Measurements from ENCODE around the gene SHC3. TPM values are rescaled to one million over a fixed set of nuclear protein-coding genes. Genes with fewer than 3 reads are reported as not detected.

The SHC3 gene
- total RNA-seq, 2 donors from 2014 or later, result 0.95 to 1.3 TPM

DNA sequence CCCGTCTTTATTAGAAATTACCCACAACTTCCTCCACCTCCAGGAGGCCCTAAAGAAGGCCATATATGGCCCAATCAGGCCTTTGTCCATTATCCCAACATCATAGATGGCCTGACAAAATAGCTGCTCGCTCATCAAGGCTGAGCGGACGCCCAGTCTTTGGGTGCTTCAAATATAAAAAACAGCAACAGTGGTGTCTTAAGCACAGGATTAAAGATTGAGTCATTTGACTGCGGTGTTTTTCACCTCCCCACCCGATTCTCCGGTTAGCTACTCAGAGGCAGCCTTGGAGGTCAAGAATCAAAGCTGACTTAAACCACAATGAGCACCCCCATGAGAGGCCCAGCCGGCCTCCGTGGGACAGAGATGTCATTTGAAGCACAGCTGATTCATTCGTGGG is 168.6 kb downstream of the SHC3 start:
- Mint-ChIP-seq H3K4me1 (peaks cover 11% of the 10 kb centered on the region), H3K27ac (no peak overlapping the region), H3K4me3 (no peak overlapping the region), H3K36me3 (ENCODE audit: low read depth) (peaks cover under 1% of the 10 kb centered on the region), H3K9me3 (no peaks in the 10 kb centered on the region), H3K27me3 (ENCODE audit: insufficient read depth) (no peaks in the 10 kb centered on the region)
- H3K27me3 ChIP-seq (ENCODE audit: control insufficient read depth, insufficient read depth, low read length, poor library complexity, severe bottlenecking), result no peaks in the 10 kb centered on the region
- 83 to 84% methylated on average over 8 to 10 of the region's 10 CpGs for WGBS, 2 experiments (ENCODE audit: insufficient coverage in 1 of 2, insufficient read length in 1 of 2)
- no peak for TF ChIP-seq CTCF (conservative IDR thresholded peaks at IDR 0.05)
- no peak overlapping the region for H3K4me3 ChIP-seq (ENCODE audit: low read length)
- no peak for DNase-seq
- H3K27ac ChIP-seq (ENCODE audit: low read depth, low read length), result peak overlapping the region; percentile 49
- no peak overlapping the region for H3K9ac ChIP-seq (ENCODE audit: extremely low read depth, low read length, poor library complexity, severe bottlenecking)
- H3K9me3 ChIP-seq (ENCODE audit: control insufficient read depth, low read length), result no peaks in the 10 kb centered on the region
- peaks cover 4% of the 10 kb centered on the region for H3K36me3 ChIP-seq (ENCODE audit: control insufficient read depth, insufficient read depth, low read length)
- H3K4me1 ChIP-seq (ENCODE audit: control insufficient read depth, insufficient read depth, low read length), result no peaks in the 10 kb centered on the region

GRCh38 chr9:89009546-89009840 is 169.1 kb downstream of the SHC3 start:
- Histone ChIP-seq H3K27me3 (ENCODE audit: control insufficient read depth, insufficient read depth, low read length, poor library complexity, severe bottlenecking) (no peaks in the 10 kb centered on the region), H3K9ac (ENCODE audit: extremely low read depth, low read length, poor library complexity, severe bottlenecking) (no peak overlapping the region), H3K4me3 (ENCODE audit: low read length) (no peak overlapping the region), H3K9me3 (ENCODE audit: control insufficient read depth, low read length) (no peaks in the 10 kb centered on the region), H3K27ac (ENCODE audit: low read depth, low read length) (no peak overlapping the region), H3K36me3 (ENCODE audit: control insufficient read depth, insufficient read depth, low read length) (peaks cover 9% of the 10 kb centered on the region), H3K4me1 (ENCODE audit: control insufficient read depth, insufficient read depth, low read length) (no peaks in the 10 kb centered on the region)
- H3K4me1 Mint-ChIP-seq, result peaks cover 11% of the 10 kb centered on the region
- H3K4me3 Mint-ChIP-seq, result no peak overlapping the region
- H3K36me3 Mint-ChIP-seq (ENCODE audit: low read depth), result peaks cover 5% of the 10 kb centered on the region
- WGBS, 2 experiments (ENCODE audit: insufficient coverage in 1 of 2, insufficient read length in 1 of 2), result 96 to 100% methylated on average over 8 to 9 of the region's 9 CpGs
- H3K27me3 Mint-ChIP-seq (ENCODE audit: insufficient read depth), result no peaks in the 10 kb centered on the region
- no peak for DNase-seq
- no peak overlapping the region for H3K27ac Mint-ChIP-seq
- no peaks in the 10 kb centered on the region for H3K9me3 Mint-ChIP-seq
- no peak for TF ChIP-seq CTCF (conservative IDR thresholded peaks at IDR 0.05)

DNA sequence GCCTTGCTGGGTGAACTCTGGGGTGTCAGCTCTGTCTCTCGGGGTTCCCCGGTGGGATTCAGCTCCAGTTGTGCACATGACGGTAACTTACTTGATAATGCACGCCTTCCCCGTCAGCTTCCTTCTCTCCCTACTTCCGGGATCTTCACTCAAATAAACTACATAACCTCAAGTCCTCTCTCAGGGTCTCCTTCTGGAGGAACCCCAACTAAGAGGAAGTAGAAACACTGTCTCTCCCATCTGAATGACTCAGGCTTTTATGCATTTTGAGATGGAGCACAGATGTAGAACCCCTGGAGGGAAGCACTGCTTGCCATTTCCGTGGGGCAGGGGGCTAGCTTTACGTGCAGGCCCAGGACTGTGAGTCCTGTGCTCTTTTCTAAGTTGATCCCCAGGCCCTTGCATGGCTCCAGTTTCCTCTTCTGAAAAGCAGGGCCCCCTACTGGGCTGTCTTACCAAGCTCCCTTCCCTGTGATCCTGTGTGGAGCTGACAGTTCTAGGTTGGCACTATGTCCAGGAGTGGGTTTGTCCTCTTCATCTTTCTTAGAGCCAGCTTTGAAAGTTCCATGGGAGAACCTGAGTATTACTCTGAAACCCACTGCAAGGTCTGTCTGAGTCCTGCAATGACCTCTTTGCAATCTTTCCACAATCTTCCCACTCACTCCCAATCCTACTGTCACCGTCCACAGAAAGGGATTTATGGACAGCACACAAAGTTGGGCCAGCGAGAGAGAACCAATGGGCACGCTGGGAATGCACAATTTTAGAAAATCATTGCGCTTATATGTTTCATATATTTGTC is 169.7 kb downstream of the SHC3 start:
- Mint-ChIP-seq H3K4me3 (no peak overlapping the region), H3K9me3 (no peaks in the 10 kb centered on the region), H3K36me3 (ENCODE audit: low read depth) (peaks cover 7% of the 10 kb centered on the region), H3K27me3 (ENCODE audit: insufficient read depth) (no peaks in the 10 kb centered on the region), H3K4me1 (peaks cover 11% of the 10 kb centered on the region), H3K27ac (no peak overlapping the region)
- Histone ChIP-seq H3K9me3 (ENCODE audit: control insufficient read depth, low read length) (no peaks in the 10 kb centered on the region), H3K4me3 (ENCODE audit: low read length) (no peak overlapping the region), H3K27me3 (ENCODE audit: control insufficient read depth, insufficient read depth, low read length, poor library complexity, severe bottlenecking) (no peaks in the 10 kb centered on the region), H3K36me3 (ENCODE audit: control insufficient read depth, insufficient read depth, low read length) (peaks cover 12% of the 10 kb centered on the region), H3K9ac (ENCODE audit: extremely low read depth, low read length, poor library complexity, severe bottlenecking) (no peak overlapping the region), H3K4me1 (ENCODE audit: control insufficient read depth, insufficient read depth, low read length) (no peaks in the 10 kb centered on the region), H3K27ac (ENCODE audit: low read depth, low read length) (no peak overlapping the region)
- DNase-seq, result no peak
- peak; percentile 51 for TF ChIP-seq CTCF (conservative IDR thresholded peaks at IDR 0.05)
- whole genome bisulfite sequencing, 2 experiments (ENCODE audit: insufficient coverage in 1 of 2, insufficient read length in 1 of 2), result 91% methylated on average over 11 to 12 of the region's 12 CpGs
